Diencephalon (tissue), 1 donor: Measurements from ENCODE around the gene HEXB. TPM values are rescaled to one million over a fixed set of nuclear protein-coding genes. Genes with fewer than 3 reads are reported as not detected.

ENCODE experiments used
- small RNA-seq: library from RNA; depleted of rRNA; stranded (forward); fragments of <200 nt; gene quantifications from one replicate; pipeline ENCODE3, GENCODE V24; 2014
- total RNA-seq: library from RNA; depleted of rRNA; stranded (reverse); fragments of >200 nt; gene quantifications from one replicate; pipeline ENCODE4 v1.2.3, GENCODE V29; 2014

The HEXB gene
- total RNA-seq, result 41.8 TPM

GRCh38 chr5:74684900-74685851 lies at the start of gene HEXB:
TSS of gene HEXB (plus strand) at chr5:74685233. CDS start at chr5:74685261, 28 bp downstream.

GRCh38 chr5:74640450-74640953 lies 44.5 kb upstream of the HEXB start, which contains the start of gene ENC1:
TSS of gene ENC1 (minus strand) at chr5:74640728. CDS start at chr5:74636485, 4,243 bp downstream.

GRCh38 chr5:74766849-74767578 lies 82.0 kb downstream of the HEXB start, which contains the start of the genes GFM2 and NSA2:
TSS of gene GFM2 (minus strand) at chr5:74767117. CDS start at chr5:74763742, 3,375 bp downstream.
TSS of gene NSA2 (plus strand) at chr5:74767249. CDS start at chr5:74767361, 112 bp downstream.

Small RNA genes lying within 50 kb of the gene (small RNA-seq; reads per million reads assigned to genes)
- not detected for gene RNU6-658P

Other genes starting within 250 kb of the HEXB start
- 503 TPM for gene ENC1, start 44.5 kb upstream of the HEXB start, total RNA-seq
- gene GFM2, start 81.9 kb downstream of the HEXB start, total RNA-seq, result 60.4 TPM
- 54.7 TPM for gene NSA2, start 82.0 kb downstream of the HEXB start, total RNA-seq
- 126 TPM for gene FAM169A, start 181.2 kb downstream of the HEXB start, total RNA-seq